HG02798 (cell line): ENCODE data around the gene BHLHE41.

ENCODE experiments used
- ATAC-seq: cut with Tn5 transposase; IDR thresholded peaks from one replicate; pipeline ENCODE4 v1.9.1; 2021; ENCODE audit warnings: mild to moderate bottlenecking; ENCODE audit not compliant: unreplicated experiment, poor library complexity

Gene BHLHE41

DNA sequence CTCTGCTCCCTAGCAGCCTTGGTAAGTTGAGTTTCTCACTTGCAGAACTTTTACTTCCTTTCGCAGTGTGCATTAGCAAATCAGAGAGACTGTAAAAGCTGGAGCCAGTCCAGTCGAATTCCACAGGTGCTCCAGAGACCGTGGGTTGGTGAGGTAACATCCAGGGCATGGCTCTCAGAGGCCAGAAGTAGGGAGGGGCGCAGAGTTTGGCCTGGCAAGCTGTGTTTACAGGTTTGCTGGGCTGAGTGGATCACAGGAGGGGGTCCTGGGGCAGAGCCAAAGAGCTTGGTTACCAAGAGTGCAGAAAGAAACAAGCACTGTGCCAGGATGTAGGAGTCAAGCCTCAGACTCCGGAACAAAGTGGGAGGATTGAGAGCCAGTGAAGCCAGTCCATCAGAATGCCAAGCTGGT is 10.2 kb upstream of the BHLHE41 start:
- ATAC-seq: no peak

GRCh38 chr12:26134540-26134939 is 9.7 kb upstream of the BHLHE41 start:
- ATAC-seq: no peak

GRCh38 chr12:26133521-26133920 is 8.7 kb upstream of the BHLHE41 start:
- ATAC-seq: no peak

- ATAC-seq: no peak
Measured at GRCh38 chr12:26132866-26133265, 8.0 kb upstream of the BHLHE41 start.

DNA sequence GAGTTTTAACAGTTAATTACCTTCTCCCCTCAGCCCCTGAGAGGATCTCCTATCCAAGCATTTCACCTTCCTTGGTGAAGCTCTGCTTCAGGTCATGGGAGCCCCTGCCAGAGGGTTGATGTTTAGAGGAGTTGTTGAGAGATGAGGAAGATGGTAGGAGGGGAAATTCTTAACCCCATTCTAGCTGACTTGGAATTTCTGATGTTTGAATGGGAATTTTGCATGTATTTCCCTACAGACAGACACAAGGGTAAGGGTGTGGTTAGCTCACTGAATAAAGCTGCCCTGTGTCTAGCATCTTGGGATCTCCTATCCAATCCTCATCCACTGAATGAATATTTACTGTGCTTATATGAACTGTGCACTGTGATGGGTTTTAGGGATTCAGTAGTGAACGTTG is 7.1 kb upstream of the BHLHE41 start:
- ATAC-seq: no peak

DNA sequence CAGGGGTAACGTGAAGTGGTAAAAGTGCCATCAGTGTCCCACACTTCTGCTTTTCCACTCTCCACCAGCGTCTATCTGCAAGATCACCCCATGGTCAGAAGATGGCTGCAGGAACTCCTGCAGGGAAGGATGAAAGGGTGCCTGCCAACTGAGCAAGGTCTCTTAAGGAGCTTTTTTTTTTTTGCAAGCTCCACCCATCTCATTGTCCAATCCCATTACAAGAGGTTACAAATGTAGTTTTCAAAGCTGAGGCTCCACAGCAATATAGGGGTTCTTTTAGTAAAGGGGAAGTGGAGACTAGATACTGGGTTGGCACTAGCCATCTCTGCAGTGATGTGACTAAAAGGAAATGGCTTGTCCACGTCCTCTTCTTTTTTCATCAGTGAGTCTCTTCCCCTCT is 5.9 kb upstream of the BHLHE41 start:
- ATAC-seq: no peak

GRCh38 chr12:26128168-26128567 is 3.3 kb upstream of the BHLHE41 start:
- ATAC-seq: no peak

GRCh38 chr12:26127404-26127803 is 2.6 kb upstream of the BHLHE41 start:
- ATAC-seq: no peak

DNA sequence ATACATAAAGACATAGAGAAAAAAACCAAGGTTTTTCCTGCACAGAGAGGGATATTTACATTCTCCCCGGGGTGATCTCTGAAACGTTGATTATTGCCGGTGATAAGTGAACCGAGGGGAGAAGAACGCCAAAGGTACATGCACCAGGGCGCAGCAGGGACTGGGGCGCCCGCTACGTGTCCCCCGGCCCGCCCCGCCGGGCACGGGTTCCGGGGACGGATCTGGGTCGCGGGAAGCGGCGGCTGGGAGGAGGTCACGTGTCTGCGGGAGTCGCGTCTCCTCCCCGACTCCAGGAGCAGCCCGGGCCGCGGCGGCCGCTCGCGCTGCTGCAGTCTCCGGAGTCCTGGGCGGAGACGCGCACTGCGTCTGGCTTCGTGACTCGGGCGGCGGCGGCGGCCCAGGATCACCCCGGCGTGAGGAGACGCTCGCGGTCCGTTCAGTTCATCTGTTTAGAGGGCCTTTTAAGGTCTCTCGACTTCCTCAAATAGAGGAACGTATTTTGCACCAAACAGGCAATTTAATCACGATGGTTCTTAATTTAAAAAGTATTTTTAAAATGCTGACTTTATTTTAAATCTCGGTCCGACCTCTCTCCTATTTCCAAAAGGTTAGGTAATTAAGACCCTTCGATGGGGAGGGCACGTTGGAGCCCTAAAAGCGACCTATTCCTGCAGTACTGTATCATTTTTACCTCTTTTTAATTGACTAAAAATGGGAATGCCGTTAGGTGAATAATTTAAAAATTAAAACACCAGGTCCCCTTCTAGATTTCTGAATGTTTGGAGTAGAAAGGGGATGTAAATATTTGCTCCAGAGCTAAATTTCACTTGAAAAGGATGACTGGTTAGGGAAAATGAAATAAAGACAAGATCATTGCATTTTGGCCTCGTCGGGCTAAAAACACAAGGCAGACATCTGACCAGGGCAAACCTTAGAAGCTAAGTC is 1.8 kb upstream of the BHLHE41 start:
- ATAC-seq: peak; percentile 42

DNA sequence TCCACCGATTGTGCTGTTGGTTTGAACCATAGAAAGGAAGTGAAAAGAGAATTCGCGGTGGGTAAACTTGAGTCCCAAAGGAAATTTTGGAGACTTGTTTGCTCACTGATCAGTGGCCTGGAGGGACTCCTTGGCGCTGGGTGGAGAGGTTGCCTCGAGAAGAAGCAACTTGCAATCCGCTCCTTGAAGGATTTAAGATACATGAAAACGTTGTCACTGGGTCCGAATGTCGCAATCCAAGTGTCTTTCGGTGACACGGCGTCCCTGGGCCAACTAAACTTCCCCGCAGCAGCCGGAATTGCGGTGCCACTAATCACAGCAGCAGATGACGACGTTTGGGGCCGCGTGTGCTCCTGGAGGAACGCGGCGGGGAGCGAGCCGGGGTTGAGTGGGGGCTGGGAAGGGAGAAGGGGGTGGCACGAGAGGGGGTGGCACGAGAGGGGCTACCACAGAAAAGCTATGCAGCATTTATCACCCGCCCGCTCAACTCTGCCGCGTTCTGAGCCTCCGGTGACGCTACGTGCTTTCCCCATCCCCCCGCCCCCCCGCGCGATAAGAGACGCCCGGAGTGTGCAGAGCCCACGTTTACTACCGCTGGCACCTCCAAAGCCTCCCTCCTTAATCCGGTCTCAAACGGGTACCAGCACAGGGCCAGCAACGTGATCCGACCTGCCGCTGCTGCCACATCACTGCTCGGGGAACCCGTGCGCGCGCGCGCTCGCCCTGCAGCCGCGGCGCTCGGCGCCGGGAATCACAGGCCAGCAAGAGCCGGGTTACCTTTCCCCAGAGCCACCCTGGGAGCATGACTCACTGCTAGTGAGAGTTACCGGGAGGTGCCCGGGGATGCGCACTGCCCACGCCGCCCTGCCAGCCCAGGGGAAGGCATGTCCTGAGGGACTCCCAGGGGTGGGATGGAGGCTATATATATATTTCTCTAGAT is 833 bp upstream of the BHLHE41 start:
- peak; percentile 29 for ATAC-seq

- no peak for ATAC-seq
Measured at GRCh38 chr12:26123482-26123980, 1.3 kb downstream of the BHLHE41 start.

- peak; percentile 18 for ATAC-seq
Measured at GRCh38 chr12:26122681-26123481, 2.0 kb downstream of the BHLHE41 start.

DNA sequence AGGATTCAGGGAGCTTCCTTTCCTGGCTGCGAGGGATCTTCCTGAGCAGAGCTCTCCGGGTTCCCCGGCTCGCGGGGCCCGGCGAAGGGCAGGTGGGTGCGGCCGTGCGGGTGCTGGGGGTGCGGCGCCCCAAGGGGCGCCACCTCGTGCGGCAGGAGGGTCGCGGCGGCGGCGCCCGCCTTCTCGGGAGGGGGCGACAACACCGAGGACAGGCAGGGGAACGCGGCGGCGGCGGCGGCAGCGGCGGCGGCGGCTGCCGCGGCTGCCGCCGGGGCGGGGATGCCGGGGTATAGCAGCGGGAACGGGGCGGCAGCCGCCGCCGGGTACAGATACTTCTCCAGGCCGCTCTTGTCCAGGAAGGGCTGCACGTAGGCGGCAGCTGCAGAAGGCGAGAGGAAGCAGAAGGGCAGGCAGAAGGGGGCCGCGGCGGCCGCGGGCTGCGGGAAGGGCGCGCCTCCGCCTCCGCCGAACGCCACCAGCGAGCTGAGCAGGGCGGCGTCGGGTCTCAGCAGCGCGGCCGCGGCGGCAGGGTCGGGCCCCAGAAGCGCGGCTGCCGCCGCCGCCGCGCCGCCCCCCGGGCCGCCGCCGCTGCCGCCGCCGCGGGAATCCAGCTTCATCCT is 2.7 kb downstream of the BHLHE41 start:
- ATAC-seq: peak; percentile 27

GRCh38 chr12:26121323-26122060 is 3.3 kb downstream of the BHLHE41 start:
- no peak for ATAC-seq

- ATAC-seq: no peak
Measured at GRCh38 chr12:26120561-26121274, 4.1 kb downstream of the BHLHE41 start.

DNA sequence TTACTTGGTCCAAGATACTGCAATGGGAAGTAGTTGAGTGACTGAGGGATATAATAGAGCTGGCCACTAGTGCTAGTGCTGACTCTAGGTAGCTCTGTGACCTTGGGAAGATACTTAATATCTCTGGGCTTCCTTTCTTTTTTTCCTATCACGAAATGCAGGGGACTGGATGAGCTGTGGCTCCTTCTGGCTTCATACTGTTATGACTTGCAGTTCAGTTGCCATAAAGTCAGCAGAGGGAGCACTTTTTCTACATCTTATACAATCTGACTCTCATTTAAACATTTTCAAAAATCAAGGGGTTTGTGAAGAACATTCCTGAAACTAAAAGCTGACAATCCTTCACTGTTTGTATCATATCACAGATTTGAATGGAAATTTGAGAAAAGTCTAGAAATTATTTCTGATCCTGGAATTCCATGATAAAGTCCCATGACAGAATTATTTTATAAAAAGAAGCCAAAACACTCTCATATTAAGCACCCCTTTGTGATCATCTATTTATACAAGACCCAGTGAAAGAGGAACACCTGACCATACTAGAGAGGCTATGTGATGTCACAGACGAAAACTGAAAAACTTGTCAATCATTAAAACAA is 5.3 kb downstream of the BHLHE41 start:
- peak; percentile 22 for ATAC-seq

DNA sequence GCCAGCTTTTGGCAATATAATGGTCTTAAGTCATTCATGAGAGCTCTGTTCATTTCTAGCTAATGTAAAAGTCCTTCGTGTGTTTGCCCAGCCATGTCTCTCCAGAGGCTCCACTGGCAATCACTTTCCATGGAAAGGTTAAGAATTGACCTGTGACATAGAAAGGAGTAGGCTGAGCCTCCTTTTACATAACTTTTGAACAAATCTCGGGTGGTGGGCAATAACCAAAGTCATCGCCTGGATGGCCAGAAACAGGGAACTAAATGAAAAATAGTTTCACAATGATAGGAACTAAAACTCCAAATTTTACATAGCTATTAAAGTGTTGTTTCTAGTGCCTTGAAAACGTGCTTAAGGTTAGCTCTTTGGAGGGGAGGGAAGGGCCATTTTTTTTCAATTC is 6.5 kb downstream of the BHLHE41 start:
- no peak for ATAC-seq
